HT-29 (cell line): ENCODE measurements around the gene SPHK1. TPM values are rescaled to one million over a fixed set of nuclear protein-coding genes. Genes with fewer than 3 reads are reported as not detected.
"Not testable (repeated sequence)": the region's sequence is repeated elsewhere in the genome, so short reads cannot be mapped to it uniquely, and the experiment has no call there.

ENCODE experiments used
- DNase-seq: peaks from one replicate; pipeline ENCODE4 v3.0.0-alpha.2; 2015; ENCODE audit warnings: low spot score
- total RNA-seq: library from RNA; depleted of rRNA; stranded (reverse); fragments of >200 nt; shearing (Covaris generic); gene quantifications from 2 replicates; pipeline ENCODE4 v1.2.3, GENCODE V29; 2014; rRNA removed

The SPHK1 gene
- total RNA-seq, result 2.7 and 4.4 TPM in 2 replicates

GRCh38 chr17:76384222-76384986 lies at the start of gene SPHK1:
Gene SPHK1, plus strand, starts transcription at chr17:76384609. Its CDS starts 1,036 bp downstream, at chr17:76385645.
- DNase-seq, result peak; percentile 61

- no peak for DNase-seq
Observed at GRCh38 chr17:76335716-76336381, 48.6 kb upstream of the SPHK1 start.

DNA sequence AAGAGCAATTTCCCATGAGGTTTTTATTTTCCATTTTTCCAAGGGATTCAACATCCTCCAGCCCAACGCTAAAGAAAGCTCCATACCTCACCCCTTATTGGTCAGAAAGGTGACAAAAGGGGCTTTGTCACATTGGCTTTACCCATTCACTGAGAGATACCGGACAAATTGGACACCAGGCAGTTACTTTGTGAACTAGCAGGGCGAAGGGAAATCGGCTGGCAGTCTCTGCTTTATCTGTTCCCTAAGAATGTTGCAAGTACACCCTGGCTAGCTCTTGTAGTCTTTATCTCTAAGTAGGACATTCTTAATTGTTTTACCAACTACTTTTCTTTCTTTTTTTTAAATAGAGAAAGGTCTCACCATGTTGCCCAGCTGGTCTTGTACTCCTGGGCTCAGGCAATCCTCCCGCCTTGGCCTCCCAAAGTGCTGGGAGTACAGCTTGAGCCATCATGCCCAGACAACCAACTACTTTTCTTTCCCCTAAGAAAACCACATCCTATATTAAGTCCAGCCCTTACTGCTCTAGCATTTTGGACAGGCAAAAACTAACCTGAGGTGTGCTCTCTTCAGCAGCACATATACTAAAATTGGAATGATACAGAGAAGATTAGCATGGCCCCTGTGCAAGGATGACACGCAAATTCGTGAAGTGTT lies 47.5 kb upstream of the SPHK1 start:
- no peak for DNase-seq

- DNase-seq, result no peak
Observed at GRCh38 chr17:76337413-76337777, 47.0 kb upstream of the SPHK1 start.

DNA sequence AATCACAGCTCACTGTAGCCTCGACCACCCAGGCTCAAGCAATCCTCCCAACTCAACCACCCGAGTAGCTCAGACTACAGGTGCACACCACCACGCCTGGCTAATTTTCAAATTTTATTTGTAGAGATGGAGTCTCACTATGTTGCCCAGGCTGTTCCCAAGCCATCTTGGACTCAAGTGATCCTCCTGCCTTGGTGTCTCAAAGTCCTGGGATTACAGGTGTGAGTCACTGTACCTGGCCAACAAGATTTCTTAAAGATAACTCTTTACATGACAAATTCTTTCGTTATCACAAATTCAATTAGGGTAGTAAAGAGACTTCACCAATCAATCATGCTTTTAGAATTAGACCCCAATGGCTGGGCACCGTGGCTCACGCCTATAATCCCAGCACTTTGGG lies 43.1 kb upstream of the SPHK1 start:
- DNase-seq, result no peak

DNA sequence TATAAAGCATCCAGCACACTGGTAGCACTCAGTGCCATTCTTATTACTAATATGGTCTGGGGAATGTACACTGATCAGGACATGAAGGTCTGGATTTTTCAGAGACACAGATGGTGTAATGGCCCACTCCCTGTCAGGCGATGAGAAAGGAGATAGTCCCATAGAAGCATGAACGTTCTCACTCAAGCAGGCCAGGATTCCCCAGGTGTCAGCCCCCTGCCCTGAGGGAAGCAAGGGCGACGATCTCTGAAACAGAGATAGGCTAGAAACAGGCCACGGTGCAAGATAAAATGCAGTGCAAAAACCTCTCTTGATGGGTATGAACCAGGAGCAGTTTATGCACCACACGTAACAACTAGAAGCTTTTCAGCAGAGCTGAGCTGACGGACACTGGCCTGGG lies 41.3 kb upstream of the SPHK1 start:
- DNase-seq, result no peak

- DNase-seq, result no peak
Observed at GRCh38 chr17:76345377-76345974, 38.9 kb upstream of the SPHK1 start.

GRCh38 chr17:76346936-76347335 lies 37.5 kb upstream of the SPHK1 start:
- DNase-seq, result not testable (repeated sequence)

DNA sequence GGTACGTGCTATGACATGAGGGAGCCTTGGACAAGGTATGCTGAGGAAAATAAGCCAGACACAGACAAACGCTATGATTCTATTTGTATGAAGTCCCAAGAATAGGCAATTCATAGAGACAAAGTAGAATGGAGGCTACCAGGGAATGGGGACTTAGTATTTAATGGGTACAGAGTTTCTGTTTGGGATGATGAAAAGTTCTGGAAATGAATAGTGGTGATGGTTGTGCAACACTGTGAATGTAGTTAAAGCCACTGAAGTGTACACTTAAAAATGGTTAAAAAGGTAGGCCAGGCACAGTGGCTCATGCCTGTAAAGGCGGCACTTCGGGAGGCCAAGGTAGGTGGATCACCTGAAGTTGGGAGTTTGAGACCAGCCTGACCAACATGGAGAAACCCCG lies 33.9 kb upstream of the SPHK1 start:
- no peak for DNase-seq

DNA sequence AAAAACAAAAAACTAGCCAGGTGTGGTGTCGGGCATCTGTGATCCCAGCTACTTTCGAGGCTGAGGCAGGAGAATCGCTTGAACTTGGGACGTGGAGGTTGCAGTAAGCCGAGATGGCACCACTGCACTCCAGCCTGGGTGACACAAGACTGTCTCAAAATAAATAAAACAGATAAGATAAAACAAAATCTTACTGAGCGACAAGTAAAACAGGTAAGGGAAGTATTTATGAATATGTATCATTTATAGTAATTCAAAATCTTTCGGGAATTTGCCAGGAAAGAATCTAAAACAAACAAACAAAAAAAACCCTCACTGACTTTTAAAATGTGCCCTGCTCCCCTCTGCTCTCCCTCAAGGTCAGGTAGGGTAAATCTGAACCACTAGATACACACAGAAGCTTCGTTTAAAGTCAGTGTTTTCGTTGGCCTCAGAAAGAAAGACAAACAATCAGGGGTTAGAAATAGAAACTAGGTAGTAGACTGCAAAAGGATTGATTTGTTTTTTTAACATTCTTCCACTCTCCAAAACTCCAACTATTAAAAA lies 32.8 kb upstream of the SPHK1 start:
- DNase-seq, result no peak

DNA sequence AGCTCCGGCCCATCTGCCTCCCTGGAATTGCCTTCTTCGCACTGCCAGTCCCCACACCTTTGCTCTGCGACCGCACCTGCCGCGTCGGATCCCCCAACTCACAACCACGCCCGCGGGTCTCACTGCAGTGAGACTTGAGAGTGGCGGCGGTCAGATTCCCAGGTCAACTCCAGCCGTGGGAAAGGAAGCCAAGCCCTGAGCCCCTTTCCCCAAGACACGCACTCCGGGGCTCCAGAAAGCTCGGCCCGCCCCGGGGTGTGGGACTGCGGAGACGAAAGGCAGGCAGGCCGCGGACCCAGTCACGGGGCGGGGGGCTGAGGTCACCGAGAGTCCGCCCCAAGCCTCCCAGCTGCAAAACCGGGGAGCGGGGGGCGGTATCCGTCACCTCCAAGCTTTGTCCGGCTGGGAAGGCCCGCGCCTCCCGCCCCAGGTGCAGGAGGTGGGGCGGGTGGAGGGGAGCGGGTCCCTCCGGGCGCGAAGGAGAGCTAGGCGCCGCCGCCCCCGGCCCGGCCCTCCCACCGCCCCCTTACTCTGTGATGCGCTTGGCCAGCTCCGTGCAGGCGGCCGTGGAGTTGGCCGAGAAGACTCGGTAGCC lies 31.3 kb upstream of the SPHK1 start:
- peak; percentile 19 for DNase-seq

- peak; percentile 95 for DNase-seq
Observed at GRCh38 chr17:76353599-76354316, 30.7 kb upstream of the SPHK1 start, which contains the start of gene PRPSAP1. Gene PRPSAP1, minus strand, starts transcription at chr17:76353916. Its CDS starts 213 bp downstream, at chr17:76353703.

DNA sequence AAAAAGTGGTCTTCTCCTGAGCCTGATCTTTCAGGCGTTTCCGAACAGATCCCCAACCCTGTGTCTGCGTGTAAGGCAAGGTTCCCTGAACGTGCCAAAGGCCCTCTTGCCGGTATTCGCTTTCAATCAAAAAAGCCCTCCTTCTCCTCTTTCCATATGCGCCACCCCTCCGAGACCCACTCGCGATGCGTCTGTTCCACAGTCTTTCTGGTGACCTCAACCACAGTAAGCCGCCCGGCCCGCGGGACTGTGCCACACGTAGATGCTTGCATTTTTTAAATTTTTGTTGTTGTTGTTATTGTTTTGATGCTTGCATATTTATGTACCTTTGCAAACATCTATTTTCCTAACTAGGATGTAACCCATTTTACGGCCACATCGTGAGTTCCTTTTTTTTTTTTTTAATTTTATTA lies 30.1 kb upstream of the SPHK1 start:
- DNase-seq, result no peak

GRCh38 chr17:76354747-76355310 lies 29.6 kb upstream of the SPHK1 start:
- no peak for DNase-seq

DNA sequence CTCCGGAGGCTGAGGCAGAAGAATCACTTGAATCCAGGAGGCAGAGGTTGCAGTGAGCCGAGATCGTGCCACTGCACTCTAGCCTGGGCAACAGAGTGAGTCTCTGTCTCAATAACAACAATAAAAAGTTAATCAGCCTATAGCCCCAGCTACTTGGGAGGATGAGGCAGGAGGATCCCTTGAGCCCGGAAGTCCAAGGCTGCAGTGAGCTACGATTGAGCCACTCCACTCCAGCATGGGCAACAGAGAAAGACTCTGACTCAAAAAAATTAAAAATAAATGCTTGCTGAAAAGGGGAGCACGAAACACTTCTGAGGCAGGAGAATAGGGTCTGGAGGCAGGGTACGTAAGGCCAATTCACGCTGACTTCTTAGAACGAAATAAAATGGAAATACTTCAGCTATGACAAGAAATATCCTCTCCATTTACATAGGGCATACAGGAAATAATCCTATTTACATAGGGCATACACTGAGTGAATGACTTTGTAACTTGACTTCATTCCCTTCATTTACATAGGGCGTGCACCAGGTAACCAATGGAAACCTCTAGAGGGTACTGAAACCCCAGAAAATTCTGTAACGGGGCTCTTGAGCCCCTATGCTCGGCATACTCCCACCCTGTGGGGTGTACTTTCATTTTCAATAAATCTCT lies 27.5 kb upstream of the SPHK1 start:
- DNase-seq, result no peak

DNA sequence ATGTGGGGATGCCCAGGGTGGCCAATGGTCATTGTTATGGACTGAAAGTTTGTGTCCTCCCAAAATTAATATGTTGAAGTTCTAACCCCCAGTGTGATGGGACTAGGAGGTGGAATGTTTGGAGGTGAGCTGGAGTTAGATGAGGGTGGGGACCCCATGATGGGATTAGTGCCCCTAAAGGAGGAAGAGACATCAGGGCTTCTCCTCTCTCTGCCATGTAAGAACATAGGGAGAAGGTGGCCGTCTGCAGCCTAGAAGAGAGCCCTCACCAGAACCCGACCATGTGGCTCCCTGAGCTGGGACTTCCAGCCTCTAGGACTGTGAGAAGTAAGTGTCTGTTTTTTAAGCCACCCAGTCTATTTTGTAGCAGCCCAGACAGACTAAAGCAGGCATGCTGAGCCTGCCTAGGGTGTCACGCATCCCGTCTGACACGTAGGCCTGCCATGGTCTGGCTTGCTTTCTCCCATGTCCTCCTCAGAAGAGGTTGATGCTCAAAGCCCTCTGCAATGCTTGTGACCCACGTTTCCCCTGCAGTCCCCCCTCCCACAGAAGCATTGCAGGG lies 26.7 kb upstream of the SPHK1 start:
- DNase-seq, result no peak

DNA sequence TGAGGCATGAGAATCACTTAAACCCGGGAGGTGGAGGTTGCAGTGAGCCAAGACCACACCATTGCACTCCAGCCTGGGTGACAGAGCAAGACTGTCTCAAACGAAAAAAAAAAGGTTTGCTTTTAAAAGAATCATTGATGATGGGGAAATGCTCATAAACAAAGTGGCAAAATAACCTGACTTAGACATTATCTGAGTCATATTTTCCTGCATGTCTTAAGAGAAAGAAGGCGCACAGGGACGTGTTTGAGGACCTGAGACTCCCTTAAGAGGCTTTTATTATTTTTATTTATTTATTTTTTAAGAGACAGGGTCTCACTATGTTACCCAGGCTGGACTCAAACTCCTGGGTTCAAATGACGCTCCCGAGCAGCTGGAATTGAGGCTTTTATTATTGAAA lies 25.0 kb upstream of the SPHK1 start:
- no peak for DNase-seq

DNA sequence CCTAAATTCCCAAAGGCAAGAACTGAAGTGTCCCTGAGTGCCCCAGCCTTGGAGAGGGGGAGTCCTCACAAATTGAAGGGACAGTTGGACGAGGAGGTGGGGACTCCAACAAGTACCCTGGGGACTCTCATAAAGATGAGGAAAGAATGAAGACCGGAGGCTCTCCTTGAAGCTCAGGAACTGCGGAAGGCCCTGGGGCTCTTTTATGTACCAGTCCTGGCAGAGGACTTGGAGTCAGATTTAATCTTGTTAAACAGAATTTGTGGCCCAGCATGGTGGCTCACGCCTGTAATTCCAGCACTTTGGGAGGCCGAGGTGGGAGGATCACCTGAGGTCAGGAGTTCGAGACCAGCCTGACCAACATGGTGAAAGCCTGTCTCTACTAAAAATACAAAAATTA lies 24.6 kb upstream of the SPHK1 start:
- DNase-seq, result not testable (repeated sequence)

- DNase-seq, result no peak
Observed at GRCh38 chr17:76360461-76360860, 23.9 kb upstream of the SPHK1 start.
